SK-N-SH (cell line): Measurements from ENCODE around the gene HVCN1.

Experiments
- ELF1 ChIP-seq: IDR thresholded peaks from 2 replicates; pipeline ENCODE4 v1.4.0; 2012
- EP300 ChIP-seq, 2 experiments: IDR thresholded peaks; 2 replicates each; pipeline versions ENCODE4 v1.4.0 to v1.6.1; 2012; ENCODE audit warnings: borderline replicate concordance in 1 of 2, low read depth in 1 of 2, low read length in 1 of 2
- GATA2 ChIP-seq: sonication (generic); formaldehyde crosslinking; IDR thresholded peaks from 2 replicates; pipeline ENCODE4 v1.5.0; 2020; ENCODE audit warnings: mild to moderate bottlenecking, missing genetic modification reagents
- POLR2AphosphoS5 ChIP-seq: IDR thresholded peaks from 2 replicates; pipeline ENCODE4 v1.6.1; 2012; ENCODE audit warnings: low read depth, low read length
- SIN3A ChIP-seq: IDR thresholded peaks from 2 replicates; pipeline ENCODE4 v1.6.1; 2012; ENCODE audit warnings: low read depth, mild to moderate bottlenecking, low read length, moderate library complexity, borderline replicate concordance
- TF ChIP-seq, protein P1 (sequence below): fragments of 200-600 bp; sonication (generic); IDR thresholded peaks from 2 replicates; pipeline ENCODE4 v1.6.1; 2017; ENCODE audit warnings: antibody characterized with exemption, mild to moderate bottlenecking, moderate library complexity
- TF ChIP-seq, protein P2 (sequence below): IDR thresholded peaks from 2 replicates; pipeline ENCODE4 v1.6.1; 2012; ENCODE audit warnings: mild to moderate bottlenecking, low read depth, low read length, moderate library complexity
- TF ChIP-seq, protein P3 (sequence below): IDR thresholded peaks from 2 replicates; pipeline ENCODE4; 2012
- TF ChIP-seq, protein P4 (sequence below): IDR thresholded peaks from 2 replicates; pipeline ENCODE4 v1.4.0; 2012; ENCODE audit warnings: low read depth

DNA sequence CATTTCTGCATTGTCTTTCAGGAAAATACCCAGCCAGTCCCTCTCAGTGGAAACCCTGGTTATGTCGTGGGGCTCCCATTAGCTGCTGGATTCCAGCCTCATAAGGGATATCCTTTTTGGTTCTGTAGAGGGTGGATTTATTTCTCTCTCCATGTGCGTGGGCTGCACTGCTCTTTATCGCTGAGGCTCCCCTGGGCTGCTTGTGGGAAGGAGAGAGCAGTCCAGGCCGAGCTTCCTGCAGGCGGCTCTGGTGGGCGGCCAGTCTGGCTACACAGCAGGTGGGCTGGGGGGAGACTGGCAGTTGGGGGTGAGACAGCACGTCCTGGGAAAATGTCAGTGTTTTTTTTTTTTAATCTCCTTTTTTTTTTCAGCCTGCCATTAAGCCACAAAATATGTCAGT lies 47.4 kb downstream of the HVCN1 start:
- TF ChIP-seq, protein P1, sequence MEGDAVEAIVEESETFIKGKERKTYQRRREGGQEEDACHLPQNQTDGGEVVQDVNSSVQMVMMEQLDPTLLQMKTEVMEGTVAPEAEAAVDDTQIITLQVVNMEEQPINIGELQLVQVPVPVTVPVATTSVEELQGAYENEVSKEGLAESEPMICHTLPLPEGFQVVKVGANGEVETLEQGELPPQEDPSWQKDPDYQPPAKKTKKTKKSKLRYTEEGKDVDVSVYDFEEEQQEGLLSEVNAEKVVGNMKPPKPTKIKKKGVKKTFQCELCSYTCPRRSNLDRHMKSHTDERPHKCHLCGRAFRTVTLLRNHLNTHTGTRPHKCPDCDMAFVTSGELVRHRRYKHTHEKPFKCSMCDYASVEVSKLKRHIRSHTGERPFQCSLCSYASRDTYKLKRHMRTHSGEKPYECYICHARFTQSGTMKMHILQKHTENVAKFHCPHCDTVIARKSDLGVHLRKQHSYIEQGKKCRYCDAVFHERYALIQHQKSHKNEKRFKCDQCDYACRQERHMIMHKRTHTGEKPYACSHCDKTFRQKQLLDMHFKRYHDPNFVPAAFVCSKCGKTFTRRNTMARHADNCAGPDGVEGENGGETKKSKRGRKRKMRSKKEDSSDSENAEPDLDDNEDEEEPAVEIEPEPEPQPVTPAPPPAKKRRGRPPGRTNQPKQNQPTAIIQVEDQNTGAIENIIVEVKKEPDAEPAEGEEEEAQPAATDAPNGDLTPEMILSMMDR = no peak
- TF ChIP-seq, protein P2, sequence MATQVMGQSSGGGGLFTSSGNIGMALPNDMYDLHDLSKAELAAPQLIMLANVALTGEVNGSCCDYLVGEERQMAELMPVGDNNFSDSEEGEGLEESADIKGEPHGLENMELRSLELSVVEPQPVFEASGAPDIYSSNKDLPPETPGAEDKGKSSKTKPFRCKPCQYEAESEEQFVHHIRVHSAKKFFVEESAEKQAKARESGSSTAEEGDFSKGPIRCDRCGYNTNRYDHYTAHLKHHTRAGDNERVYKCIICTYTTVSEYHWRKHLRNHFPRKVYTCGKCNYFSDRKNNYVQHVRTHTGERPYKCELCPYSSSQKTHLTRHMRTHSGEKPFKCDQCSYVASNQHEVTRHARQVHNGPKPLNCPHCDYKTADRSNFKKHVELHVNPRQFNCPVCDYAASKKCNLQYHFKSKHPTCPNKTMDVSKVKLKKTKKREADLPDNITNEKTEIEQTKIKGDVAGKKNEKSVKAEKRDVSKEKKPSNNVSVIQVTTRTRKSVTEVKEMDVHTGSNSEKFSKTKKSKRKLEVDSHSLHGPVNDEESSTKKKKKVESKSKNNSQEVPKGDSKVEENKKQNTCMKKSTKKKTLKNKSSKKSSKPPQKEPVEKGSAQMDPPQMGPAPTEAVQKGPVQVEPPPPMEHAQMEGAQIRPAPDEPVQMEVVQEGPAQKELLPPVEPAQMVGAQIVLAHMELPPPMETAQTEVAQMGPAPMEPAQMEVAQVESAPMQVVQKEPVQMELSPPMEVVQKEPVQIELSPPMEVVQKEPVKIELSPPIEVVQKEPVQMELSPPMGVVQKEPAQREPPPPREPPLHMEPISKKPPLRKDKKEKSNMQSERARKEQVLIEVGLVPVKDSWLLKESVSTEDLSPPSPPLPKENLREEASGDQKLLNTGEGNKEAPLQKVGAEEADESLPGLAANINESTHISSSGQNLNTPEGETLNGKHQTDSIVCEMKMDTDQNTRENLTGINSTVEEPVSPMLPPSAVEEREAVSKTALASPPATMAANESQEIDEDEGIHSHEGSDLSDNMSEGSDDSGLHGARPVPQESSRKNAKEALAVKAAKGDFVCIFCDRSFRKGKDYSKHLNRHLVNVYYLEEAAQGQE = no peak
- TF ChIP-seq POLR2AphosphoS5 = no peak
- no peak for TF ChIP-seq GATA2
- no peak for TF ChIP-seq ELF1
- TF ChIP-seq EP300 (IDR thresholded peaks at IDR 0.05; ENCODE audit: borderline replicate concordance in 1 of 2, low read depth in 1 of 2, low read length in 1 of 2) = no peak
- TF ChIP-seq, protein P3, sequence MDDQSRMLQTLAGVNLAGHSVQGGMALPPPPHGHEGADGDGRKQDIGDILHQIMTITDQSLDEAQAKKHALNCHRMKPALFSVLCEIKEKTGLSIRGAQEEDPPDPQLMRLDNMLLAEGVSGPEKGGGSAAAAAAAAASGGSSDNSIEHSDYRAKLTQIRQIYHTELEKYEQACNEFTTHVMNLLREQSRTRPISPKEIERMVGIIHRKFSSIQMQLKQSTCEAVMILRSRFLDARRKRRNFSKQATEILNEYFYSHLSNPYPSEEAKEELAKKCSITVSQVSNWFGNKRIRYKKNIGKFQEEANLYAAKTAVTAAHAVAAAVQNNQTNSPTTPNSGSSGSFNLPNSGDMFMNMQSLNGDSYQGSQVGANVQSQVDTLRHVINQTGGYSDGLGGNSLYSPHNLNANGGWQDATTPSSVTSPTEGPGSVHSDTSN = no peak
- no peak for TF ChIP-seq SIN3A
- TF ChIP-seq, protein P4, sequence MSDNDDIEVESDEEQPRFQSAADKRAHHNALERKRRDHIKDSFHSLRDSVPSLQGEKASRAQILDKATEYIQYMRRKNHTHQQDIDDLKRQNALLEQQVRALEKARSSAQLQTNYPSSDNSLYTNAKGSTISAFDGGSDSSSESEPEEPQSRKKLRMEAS = no peak
